Upper lobe of right lung (tissue), 1 donor: ENCODE data around the gene BRINP3. TPM values are rescaled to one million over a fixed set of nuclear protein-coding genes. Genes with fewer than 3 reads are reported as not detected.

Experiments used
- ATAC-seq: fragments of 200-7000 bp; cut with Tn5 transposase; one replicate; pipeline ENCODE4 v1.9.1; 2020; ENCODE audit warnings: mild to moderate bottlenecking, moderate library complexity
- DNase-seq: peaks from one replicate; pipeline ENCODE4 v3.0.0-alpha.2; 2020
- H3K27ac ChIP-seq: fragments of 200-600 bp; one replicate; pipeline ENCODE4 v1.8.0; 2022
- H3K27me3 ChIP-seq: fragments of 200-600 bp; one replicate; pipeline ENCODE4 v1.8.0; 2022; ENCODE audit warnings: mild to moderate bottlenecking
- H3K36me3 ChIP-seq: fragments of 200-600 bp; one replicate; pipeline ENCODE4 v1.8.0; 2022
- H3K4me1 ChIP-seq: fragments of 200-600 bp; one replicate; pipeline ENCODE4 v1.8.0; 2022
- H3K4me3 ChIP-seq: fragments of 200-600 bp; one replicate; pipeline ENCODE4 v1.8.0; 2022; ENCODE audit warnings: mild to moderate bottlenecking
- H3K9me3 ChIP-seq: fragments of 200-600 bp; one replicate; pipeline ENCODE4 v1.8.0; 2022
- CTCF ChIP-seq: fragments of 200-600 bp; IDR thresholded peaks from one replicate; pipeline ENCODE4 v1.8.0; 2022; ENCODE audit warnings: antibody characterized with exemption
- intact Hi-C: fragments of 100-400 bp; cut with DNase I; formaldehyde crosslinking; loops from one replicate; pipeline ENCODE4 v1.11.0; 2022
- total RNA-seq: library from RNA; stranded (reverse); fragmentation: NEBNext Ultra II Directional; extraction: Animal tissue kit (Norgen Biotek cat#: 25700); gene quantifications from one replicate; pipeline ENCODE4 v1.2.1, GENCODE V29; 2021
- donor health status: DM: no; HTN: yes; CAD: no; lungs with severe emphysema.

BRINP3 gene
- total RNA-seq, 1 donor from 2014 or later = 1.2 TPM

GRCh38 chr1:190176776-190177175 is 300.9 kb downstream of the BRINP3 start:
- no peak for TF ChIP-seq CTCF
- DNase-seq = no peak
- ATAC-seq = no peak
- Histone ChIP-seq H3K27ac (no peak overlapping the region), H3K36me3 (no peaks in the 10 kb centered on the region), H3K4me3 (no peak overlapping the region), H3K27me3 (no peaks in the 10 kb centered on the region), H3K4me1 (no peaks in the 10 kb centered on the region), H3K9me3 (no peaks in the 10 kb centered on the region)
- intact Hi-C loops = no loop called here

- Histone ChIP-seq H3K36me3 (no peaks in the 10 kb centered on the region), H3K9me3 (no peaks in the 10 kb centered on the region), H3K4me3 (no peak overlapping the region), H3K27ac (no peak overlapping the region), H3K4me1 (no peaks in the 10 kb centered on the region), H3K27me3 (no peaks in the 10 kb centered on the region)
- intact Hi-C loops = no loop called here
- no peak for ATAC-seq
- no peak for TF ChIP-seq CTCF
- DNase-seq = no peak
These were observed 302.3 kb downstream of the BRINP3 start for GRCh38 chr1:190175320-190175719.

GRCh38 chr1:190172651-190173430 is 304.8 kb downstream of the BRINP3 start:
- no peak for ATAC-seq
- no peak for DNase-seq
- Histone ChIP-seq H3K27ac (no peak overlapping the region), H3K9me3 (no peaks in the 10 kb centered on the region), H3K36me3 (no peaks in the 10 kb centered on the region), H3K27me3 (no peaks in the 10 kb centered on the region), H3K4me3 (no peak overlapping the region), H3K4me1 (no peaks in the 10 kb centered on the region)
- intact Hi-C loops = no loop called here
- no peak for TF ChIP-seq CTCF

- Histone ChIP-seq H3K27ac (no peak overlapping the region), H3K27me3 (no peaks in the 10 kb centered on the region), H3K4me3 (no peak overlapping the region), H3K9me3 (no peaks in the 10 kb centered on the region), H3K36me3 (no peaks in the 10 kb centered on the region), H3K4me1 (no peaks in the 10 kb centered on the region)
- TF ChIP-seq CTCF = no peak
- no peak for DNase-seq
- intact Hi-C loops = no loop called here
- ATAC-seq = no peak
These were observed 307.3 kb downstream of the BRINP3 start for GRCh38 chr1:190170321-190170720.

GRCh38 chr1:190169311-190170067 is 308.2 kb downstream of the BRINP3 start:
- no peak for DNase-seq
- H3K27me3 ChIP-seq = no peaks in the 10 kb centered on the region
- intact Hi-C loops = no loop called here
- no peak for TF ChIP-seq CTCF
- H3K9me3 ChIP-seq = no peaks in the 10 kb centered on the region
- no peaks in the 10 kb centered on the region for H3K36me3 ChIP-seq
- no peaks in the 10 kb centered on the region for H3K4me1 ChIP-seq
- H3K27ac ChIP-seq = no peak overlapping the region
- no peak overlapping the region for H3K4me3 ChIP-seq
- no peak for ATAC-seq
